HepG2 (cell line): Measurements from ENCODE around the gene S1PR2. TPM values are rescaled to one million over a fixed set of nuclear protein-coding genes. Genes with fewer than 3 reads are reported as not detected.

Experiments used
- CCAR2 ChIP-seq: fragments of 200-400 bp; formaldehyde crosslinking; optimal IDR thresholded peaks from 2 replicates; pipeline ENCODE3; 2018; ENCODE audit warnings: low read depth, mild to moderate bottlenecking, low read length, moderate library complexity
- ELF1 ChIP-seq: sonication (generic); formaldehyde crosslinking; IDR thresholded peaks from 2 replicates; pipeline ENCODE4 v1.4.0; 2020; ENCODE audit warnings: missing genetic modification reagents
- FOXK2 ChIP-seq: fragments of 450-650 bp; IDR thresholded peaks from 2 replicates; pipeline ENCODE4 v1.6.1; 2016
- KAT2B ChIP-seq: fragments of 150-350 bp; IDR thresholded peaks from 2 replicates; pipeline ENCODE4 v1.6.1; 2014; ENCODE audit warnings: low read depth, low read length, borderline replicate concordance
- KIAA2018 ChIP-seq: sonication (generic); formaldehyde crosslinking; IDR thresholded peaks from 2 replicates; pipeline ENCODE4 v1.5.0; 2020; ENCODE audit warnings: mild to moderate bottlenecking, missing genetic modification reagents, borderline replicate concordance
- MYC ChIP-seq: sonication (generic); formaldehyde crosslinking; IDR thresholded peaks from 2 replicates; pipeline ENCODE4 v1.9.0; 2021; ENCODE audit warnings: missing genetic modification reagents, borderline replicate concordance
- REPIN1 ChIP-seq: sonication (generic); formaldehyde crosslinking; IDR thresholded peaks from 2 replicates; pipeline ENCODE4 v1.8.0; 2022; ENCODE audit warnings: missing genetic modification reagents, low read depth, mild to moderate bottlenecking, borderline replicate concordance
- TFAP4 ChIP-seq: sonication (generic); IDR thresholded peaks from 2 replicates; pipeline ENCODE4 v1.6.1; 2016; ENCODE audit warnings: low read depth, borderline replicate concordance
- ZBTB21 ChIP-seq: sonication (generic); formaldehyde crosslinking; IDR thresholded peaks from 2 replicates; pipeline ENCODE4 v1.4.0; 2020; ENCODE audit warnings: missing genetic modification reagents
- ZNF766 ChIP-seq: sonication (generic); formaldehyde crosslinking; IDR thresholded peaks from 2 replicates; pipeline ENCODE4 v1.5.0; 2020; ENCODE audit warnings: missing genetic modification reagents, borderline replicate concordance
- ZNF773 ChIP-seq: sonication (generic); formaldehyde crosslinking; IDR thresholded peaks from 2 replicates; pipeline ENCODE4 v1.4.0; 2020; ENCODE audit warnings: missing genetic modification reagents, borderline replicate concordance
- polyA plus RNA-seq, 8 experiments: library from polyadenylated mRNA; depleted of rRNA in 3 of 8; stranded (reverse) in 7 of 8; unstranded in 1 of 8; fragments of >200 nt; fragmentation: Illumina TruSeq in 4 of 8; extraction: Trizol in 4 of 8; gene quantifications; 2 replicates each; pipeline versions ENCODE4 v1.2.1 to v1.2.3, GENCODE V29; 2011 to 2016; ENCODE audit warnings: low read depth in 4 of 8, missing spikeins in 1 of 8, mixed read lengths in 1 of 8; ENCODE audit not compliant: insufficient read depth in 1 of 8
- total RNA-seq, 5 experiments: library from RNA; depleted of rRNA; stranded (reverse); fragments of >200 nt; fragmentation: Illumina TruSeq; extraction: Trizol; gene quantifications; 2 replicates each; pipeline ENCODE4 v1.2.3, GENCODE V29; 2016; ENCODE audit warnings: low read depth in 1 of 5
- TF ChIP-seq, protein P1 (sequence below): sonication (generic); formaldehyde crosslinking; IDR thresholded peaks from 2 replicates; pipeline ENCODE4 v1.5.0; 2020; ENCODE audit warnings: missing genetic modification reagents, mild to moderate bottlenecking, borderline replicate concordance
- TF ChIP-seq, protein P2 (sequence below): sonication (generic); formaldehyde crosslinking; IDR thresholded peaks from 2 replicates; pipeline ENCODE4 v1.5.0; 2020; ENCODE audit warnings: mild to moderate bottlenecking, missing genetic modification reagents
- TF ChIP-seq, protein P3 (sequence below): sonication (generic); formaldehyde crosslinking; IDR thresholded peaks from 2 replicates; pipeline ENCODE4 v1.4.0; 2020; ENCODE audit warnings: missing genetic modification reagents

Gene S1PR2
- total and polyA plus RNA-seq, 2 of the 13 experiments (the other 11 are each of a cell fraction or from before 2014, with no cell fraction given): 0.91 to 1.3 TPM

DNA sequence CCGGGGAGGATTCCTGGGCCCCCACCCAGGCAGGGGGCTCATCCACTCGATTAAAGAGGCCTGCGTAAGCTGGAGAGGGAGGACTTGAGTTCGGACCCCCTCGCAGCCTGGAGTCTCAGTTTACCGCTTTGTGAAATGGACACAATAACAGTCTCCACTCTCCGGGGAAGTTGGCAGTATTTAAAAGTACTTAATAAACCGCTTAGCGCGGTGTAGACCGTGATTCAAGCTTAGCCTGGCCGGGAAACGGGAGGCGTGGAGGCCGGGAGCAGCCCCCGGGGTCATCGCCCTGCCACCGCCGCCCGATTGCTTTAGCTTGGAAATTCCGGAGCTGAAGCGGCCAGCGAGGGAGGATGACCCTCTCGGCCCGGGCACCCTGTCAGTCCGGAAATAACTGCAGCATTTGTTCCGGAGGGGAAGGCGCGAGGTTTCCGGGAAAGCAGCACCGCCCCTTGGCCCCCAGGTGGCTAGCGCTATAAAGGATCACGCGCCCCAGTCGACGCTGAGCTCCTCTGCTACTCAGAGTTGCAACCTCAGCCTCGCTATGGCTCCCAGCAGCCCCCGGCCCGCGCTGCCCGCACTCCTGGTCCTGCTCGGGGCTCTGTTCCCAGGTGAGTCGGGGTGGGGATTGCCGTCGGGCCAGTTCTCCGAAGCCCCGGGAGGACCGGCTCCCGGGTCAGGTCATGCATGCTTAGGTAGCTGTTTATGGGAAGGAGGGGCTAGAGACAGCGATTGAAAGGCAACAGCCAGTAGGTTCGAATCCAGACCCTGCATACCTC is 39.7 kb upstream of the S1PR2 start, which contains the start of gene ICAM1 (continued):
- TF ChIP-seq TFAP4: peak; percentile 61; the same call in 1 of the 2 replicates
- TF ChIP-seq ZNF766 (CRISPR knock-in tag): peak; percentile 65; the same call in 1 of the 2 replicates
- TF ChIP-seq KIAA2018: no peak
- no peak; the same call in 1 of the 2 replicates for TF ChIP-seq ZBTB21 (CRISPR knock-in tag)
- TF ChIP-seq, protein P1, sequence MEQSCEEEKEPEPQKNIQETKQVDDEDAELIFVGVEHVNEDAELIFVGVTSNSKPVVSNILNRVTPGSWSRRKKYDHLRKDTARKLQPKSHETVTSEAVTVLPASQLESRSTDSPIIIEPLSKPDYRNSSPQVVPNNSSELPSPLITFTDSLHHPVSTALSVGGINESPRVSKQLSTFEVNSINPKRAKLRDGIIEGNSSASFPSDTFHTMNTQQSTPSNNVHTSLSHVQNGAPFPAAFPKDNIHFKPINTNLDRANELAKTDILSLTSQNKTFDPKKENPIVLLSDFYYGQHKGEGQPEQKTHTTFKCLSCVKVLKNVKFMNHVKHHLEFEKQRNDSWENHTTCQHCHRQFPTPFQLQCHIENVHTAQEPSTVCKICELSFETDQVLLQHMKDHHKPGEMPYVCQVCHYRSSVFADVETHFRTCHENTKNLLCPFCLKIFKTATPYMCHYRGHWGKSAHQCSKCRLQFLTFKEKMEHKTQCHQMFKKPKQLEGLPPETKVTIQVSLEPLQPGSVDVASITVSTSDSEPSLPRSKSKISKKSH (CRISPR knock-in tag): 0 out of 2 replicates have a peak, but pooled peaks have one; percentile 22
- TF ChIP-seq, protein P2, sequence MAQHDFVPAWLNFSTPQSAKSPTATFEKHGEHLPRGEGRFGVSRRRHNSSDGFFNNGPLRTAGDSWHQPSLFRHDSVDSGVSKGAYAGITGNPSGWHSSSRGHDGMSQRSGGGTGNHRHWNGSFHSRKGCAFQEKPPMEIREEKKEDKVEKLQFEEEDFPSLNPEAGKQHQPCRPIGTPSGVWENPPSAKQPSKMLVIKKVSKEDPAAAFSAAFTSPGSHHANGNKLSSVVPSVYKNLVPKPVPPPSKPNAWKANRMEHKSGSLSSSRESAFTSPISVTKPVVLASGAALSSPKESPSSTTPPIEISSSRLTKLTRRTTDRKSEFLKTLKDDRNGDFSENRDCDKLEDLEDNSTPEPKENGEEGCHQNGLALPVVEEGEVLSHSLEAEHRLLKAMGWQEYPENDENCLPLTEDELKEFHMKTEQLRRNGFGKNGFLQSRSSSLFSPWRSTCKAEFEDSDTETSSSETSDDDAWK (CRISPR knock-in tag): no peak
- TF ChIP-seq REPIN1: no peak; the same call in 1 of the 2 replicates
- no peak for TF ChIP-seq FOXK2
- TF ChIP-seq, protein P3, sequence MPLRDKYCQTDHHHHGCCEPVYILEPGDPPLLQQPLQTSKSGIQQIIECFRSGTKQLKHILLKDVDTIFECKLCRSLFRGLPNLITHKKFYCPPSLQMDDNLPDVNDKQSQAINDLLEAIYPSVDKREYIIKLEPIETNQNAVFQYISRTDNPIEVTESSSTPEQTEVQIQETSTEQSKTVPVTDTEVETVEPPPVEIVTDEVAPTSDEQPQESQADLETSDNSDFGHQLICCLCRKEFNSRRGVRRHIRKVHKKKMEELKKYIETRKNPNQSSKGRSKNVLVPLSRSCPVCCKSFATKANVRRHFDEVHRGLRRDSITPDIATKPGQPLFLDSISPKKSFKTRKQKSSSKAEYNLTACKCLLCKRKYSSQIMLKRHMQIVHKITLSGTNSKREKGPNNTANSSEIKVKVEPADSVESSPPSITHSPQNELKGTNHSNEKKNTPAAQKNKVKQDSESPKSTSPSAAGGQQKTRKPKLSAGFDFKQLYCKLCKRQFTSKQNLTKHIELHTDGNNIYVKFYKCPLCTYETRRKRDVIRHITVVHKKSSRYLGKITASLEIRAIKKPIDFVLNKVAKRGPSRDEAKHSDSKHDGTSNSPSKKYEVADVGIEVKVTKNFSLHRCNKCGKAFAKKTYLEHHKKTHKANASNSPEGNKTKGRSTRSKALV: 0 out of 2 replicates have a peak, but pooled peaks have one; percentile 48
- peak; percentile 90 for TF ChIP-seq ELF1 (CRISPR knock-in tag)
- no peak for TF ChIP-seq ZNF773
- TF ChIP-seq KAT2B: no peak
- no peak for TF ChIP-seq CCAR2
- TF ChIP-seq MYC (CRISPR knock-in tag): peak; percentile 92
